ENCODE data around the gene ELK4.

ELK4 gene

DNA sequence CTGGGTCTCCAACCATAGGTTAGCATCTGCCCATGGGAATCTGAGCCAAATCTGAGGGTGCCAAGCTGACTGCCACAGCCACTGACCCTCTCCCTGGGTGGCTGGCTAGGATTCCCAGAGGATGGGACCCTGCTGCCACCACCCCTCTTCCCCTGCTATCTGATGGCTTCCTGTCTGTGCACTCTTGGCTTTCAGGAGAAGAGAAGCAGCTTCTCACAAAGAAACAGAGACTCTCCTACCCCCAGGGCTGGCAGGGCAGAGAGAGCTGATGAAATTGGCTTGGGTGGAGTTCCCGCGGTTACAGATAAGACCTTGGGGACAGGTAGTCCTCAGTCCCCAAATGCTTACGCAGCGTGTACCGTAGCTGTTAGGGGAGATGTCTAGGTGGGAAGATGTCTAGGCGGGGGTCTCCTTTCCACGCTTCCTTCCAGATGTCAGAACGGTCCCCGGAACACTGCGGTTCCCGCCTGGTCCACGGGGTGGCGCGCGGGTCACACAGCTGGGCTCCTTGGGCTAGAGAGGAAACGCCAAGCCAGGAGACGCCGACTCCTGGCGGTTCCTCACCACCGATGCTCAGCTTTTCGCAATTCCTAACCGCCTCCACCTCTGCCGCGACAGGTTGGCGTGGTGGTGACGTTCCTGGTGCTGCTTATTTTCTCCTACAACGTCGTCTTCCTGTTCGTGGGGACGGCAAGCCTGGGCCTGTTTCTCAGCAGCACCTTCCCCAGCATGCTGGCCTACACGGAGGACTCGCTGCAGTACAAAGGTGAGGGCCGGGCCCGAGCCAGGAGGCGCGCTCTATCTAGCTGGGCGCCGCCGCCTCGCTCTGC lies 40.1 kb downstream of the ELK4 start:
- Histone ChIP-seq H3K9me3 (no peaks in the 10 kb centered on the region), H3K4me2 (peak overlapping the region; percentile 90), H3K4me3 (peak overlapping the region; percentile 60), H4K20me1 (no peaks in the 10 kb centered on the region), H3K27ac (peak overlapping the region; percentile 42; the same call in 1 of the 2 replicates), H3K36me3 (no peaks in the 10 kb centered on the region), H3K4me1 (peaks cover 63% of the 10 kb centered on the region), H3K9ac (peak overlapping the region; percentile 54), H3K27me3 (no peaks in the 10 kb centered on the region)
- no peak for TF ChIP-seq Cebpa-rat (IDR thresholded peaks at IDR 0.05)

DNA sequence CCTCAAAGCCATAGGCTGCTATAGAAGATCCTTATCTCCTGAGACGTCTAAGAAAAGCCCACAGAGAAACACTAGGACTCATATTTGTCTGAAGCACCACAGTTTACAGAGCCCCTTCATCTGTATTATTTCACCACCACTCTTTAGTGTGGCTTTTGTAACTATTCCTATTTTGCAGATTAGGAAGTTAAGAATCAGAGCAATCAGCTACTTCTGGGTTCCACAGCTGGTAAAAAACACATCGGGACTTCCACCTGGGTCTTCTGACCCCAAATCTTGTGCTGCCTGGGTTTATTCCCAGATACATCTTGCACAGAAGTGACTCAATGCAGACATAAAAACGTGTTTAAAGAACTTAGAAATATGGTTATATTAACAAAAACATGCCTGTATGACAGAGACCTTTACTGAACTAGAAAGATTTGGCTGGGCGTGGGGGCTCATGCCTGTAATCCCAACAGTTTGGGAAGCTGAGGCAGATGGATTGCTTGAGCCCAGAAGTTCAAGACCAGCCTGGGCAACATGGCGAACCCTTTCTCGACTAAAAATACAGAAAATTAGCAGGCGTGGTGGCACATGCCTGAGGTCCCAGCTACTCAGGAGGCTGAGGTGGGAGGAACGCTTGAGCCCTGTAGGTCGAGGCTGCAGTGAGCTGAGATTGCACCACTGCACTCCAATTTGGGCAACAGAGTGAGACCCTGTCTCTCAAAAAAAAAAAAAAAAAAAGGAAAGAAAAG lies 40.9 kb downstream of the ELK4 start:
- no peaks in the 10 kb centered on the region for H3K36me3 ChIP-seq
- H3K4me1 ChIP-seq = peaks cover 63% of the 10 kb centered on the region
- peak overlapping the region; percentile 42; the same call in 1 of the 2 replicates for H3K27ac ChIP-seq
- H3K27me3 ChIP-seq = no peaks in the 10 kb centered on the region
- no peaks in the 10 kb centered on the region for H3K9me3 ChIP-seq
- H4K20me1 ChIP-seq = no peaks in the 10 kb centered on the region
- no peak overlapping the region; the same call in 1 of the 2 replicates for H3K4me3 ChIP-seq
- no peak for TF ChIP-seq Cebpa-rat (IDR thresholded peaks at IDR 0.05)
- peak overlapping the region; percentile 90 for H3K4me2 ChIP-seq
- H3K9ac ChIP-seq = no peak overlapping the region; the same call in 1 of the 2 replicates

DNA sequence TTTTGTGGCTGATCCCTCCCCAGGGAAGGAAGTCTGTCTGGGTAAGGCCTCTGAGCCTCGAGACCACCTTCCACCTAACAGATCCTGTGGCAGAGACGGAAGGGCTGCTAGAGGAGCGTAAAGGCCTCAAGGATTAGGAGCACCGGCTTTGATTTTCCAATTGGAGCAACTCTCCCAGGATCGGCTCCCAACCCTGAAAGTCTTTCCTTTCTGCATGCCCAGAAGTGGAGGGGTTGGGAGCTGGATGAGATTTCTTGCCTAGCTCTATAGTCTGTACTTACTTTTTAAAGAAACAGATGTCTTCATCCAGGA lies 41.4 kb downstream of the ELK4 start:
- H3K4me3 ChIP-seq = no peak overlapping the region
- no peaks in the 10 kb centered on the region for H3K9me3 ChIP-seq
- peak overlapping the region; percentile 10; the same call in 1 of the 2 replicates for H3K27ac ChIP-seq
- no peak for TF ChIP-seq Cebpa-rat (IDR thresholded peaks at IDR 0.05)
- H3K36me3 ChIP-seq = no peaks in the 10 kb centered on the region
- no peak overlapping the region for H3K9ac ChIP-seq
- H3K27me3 ChIP-seq = no peaks in the 10 kb centered on the region
- peaks cover 63% of the 10 kb centered on the region for H3K4me1 ChIP-seq
- H4K20me1 ChIP-seq = no peaks in the 10 kb centered on the region
- H3K4me2 ChIP-seq = peak overlapping the region; percentile 90

DNA sequence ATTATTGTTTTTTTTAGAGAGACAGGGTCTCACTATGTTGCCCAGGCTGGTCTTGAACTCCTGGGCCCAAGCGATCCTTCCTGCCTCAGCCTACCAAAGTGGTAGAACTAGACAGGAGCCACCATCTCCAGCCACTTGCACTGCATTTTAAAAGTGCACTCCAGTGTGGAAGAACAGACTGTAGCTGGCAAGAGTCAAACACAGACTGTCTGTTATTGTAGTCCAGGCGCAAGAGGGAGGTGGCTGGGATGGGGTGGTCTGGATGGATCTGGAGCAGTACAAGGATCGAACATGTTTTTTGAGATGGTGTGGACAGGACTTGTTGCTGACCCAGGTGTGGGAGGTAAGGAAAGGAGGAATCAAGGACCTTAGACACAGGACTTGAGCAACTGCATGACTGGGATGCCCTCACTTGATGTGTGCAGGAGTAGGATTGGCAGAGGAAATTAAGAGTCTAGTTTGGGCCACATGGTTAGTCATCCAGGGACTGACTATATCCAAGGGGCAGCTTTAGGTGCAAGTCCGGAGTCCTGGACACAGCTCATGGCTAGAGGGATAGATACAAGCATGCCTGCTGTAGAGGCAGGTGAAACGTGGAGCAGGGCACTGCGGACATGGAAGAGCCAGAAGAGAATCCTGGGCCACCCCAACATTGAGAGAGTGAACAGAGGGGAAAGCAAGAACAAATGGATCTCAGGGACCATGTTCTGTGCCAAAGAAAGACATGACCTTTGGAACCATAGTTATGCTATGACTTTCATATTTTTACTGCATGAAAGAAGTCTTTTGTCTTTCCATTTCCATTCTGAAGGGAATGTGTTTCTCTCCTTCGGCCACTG lies 42.0 kb downstream of the ELK4 start:
- TF ChIP-seq Cebpa-rat (IDR thresholded peaks at IDR 0.05) = no peak
- H3K4me3 ChIP-seq = no peak overlapping the region
- no peaks in the 10 kb centered on the region for H3K36me3 ChIP-seq
- no peaks in the 10 kb centered on the region for H4K20me1 ChIP-seq
- no peak overlapping the region for H3K9ac ChIP-seq
- H3K27me3 ChIP-seq = no peaks in the 10 kb centered on the region
- H3K4me2 ChIP-seq = 0 out of 2 replicates have a peak overlapping the region, but pooled peaks have one; percentile 90
- H3K27ac ChIP-seq = peak overlapping the region; percentile 10; the same call in 1 of the 2 replicates
- H3K9me3 ChIP-seq = no peaks in the 10 kb centered on the region
- peaks cover 57% of the 10 kb centered on the region for H3K4me1 ChIP-seq

DNA sequence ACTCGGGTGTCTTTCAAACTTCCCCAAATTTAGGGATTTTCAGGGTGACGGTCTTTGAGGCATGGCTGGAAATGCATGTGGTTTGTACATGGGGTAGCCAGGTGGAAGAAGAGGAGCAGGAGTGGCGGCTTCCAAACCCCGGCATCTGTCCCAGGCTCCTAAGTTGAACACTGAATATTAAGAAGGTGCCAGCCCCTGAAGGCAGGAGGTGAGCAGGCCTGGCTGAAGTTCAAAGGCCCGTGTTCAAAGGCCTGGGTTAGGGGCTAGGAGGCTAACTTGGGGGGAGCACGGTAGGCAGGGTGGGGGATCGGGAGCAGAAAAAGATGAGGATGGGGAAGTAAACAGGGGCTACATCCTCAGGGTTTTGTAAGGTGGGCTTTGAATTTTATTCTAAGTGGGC lies 42.8 kb downstream of the ELK4 start:
- Histone ChIP-seq H4K20me1 (no peaks in the 10 kb centered on the region), H3K4me1 (peaks cover 49% of the 10 kb centered on the region), H3K9ac (no peak overlapping the region), H3K27ac (no peak overlapping the region), H3K9me3 (no peaks in the 10 kb centered on the region), H3K27me3 (no peaks in the 10 kb centered on the region), H3K4me3 (no peak overlapping the region), H3K36me3 (no peaks in the 10 kb centered on the region), H3K4me2 (peak overlapping the region; percentile 42; the same call in 1 of the 2 replicates)
- TF ChIP-seq Cebpa-rat (IDR thresholded peaks at IDR 0.05) = no peak

DNA sequence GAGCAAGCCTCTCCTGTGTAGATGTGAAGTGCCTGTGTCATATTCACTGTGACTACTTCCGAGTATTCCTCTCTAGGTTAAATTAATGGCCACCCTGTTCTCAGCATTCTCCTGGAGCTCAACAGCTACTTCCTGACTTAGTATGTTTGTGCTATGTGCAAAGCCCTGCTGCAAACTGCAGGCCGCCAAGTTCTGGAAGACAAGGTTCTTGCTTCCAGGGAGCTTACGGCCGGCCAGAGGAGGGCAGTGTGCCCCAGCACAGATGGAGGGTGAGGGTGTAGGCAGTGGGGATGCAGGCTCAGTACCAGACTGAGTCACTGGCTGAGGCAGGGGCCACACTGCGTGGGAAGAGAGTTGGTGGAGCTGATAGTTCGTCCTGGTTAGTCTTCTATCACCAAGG lies 43.2 kb downstream of the ELK4 start:
- Histone ChIP-seq H3K9me3 (no peaks in the 10 kb centered on the region), H3K36me3 (no peaks in the 10 kb centered on the region), H3K9ac (no peak overlapping the region), H3K4me3 (no peak overlapping the region), H3K27ac (no peak overlapping the region), H4K20me1 (no peaks in the 10 kb centered on the region), H3K4me1 (peaks cover 48% of the 10 kb centered on the region), H3K27me3 (no peaks in the 10 kb centered on the region), H3K4me2 (peak overlapping the region; percentile 42)
- TF ChIP-seq Cebpa-rat (IDR thresholded peaks at IDR 0.05) = no peak

DNA sequence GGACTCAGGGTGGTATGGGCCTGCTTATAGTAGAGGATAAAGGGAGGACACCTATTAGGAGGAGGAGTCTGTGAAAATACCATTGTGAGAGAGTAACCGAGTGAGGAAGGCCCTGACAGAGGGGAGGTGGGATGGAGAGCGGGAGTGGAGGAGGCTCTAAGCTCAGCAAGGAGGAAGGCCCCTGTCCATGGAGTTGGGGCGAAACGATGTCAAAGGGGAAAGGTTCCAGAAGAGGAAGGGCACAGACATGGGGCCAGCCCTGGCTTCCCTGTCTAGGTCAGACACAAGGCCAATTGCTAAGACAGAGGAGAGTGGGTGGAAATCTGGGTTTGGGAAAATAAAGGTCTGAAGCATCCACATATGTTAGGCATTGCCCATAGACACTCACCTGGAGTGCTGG lies 44.2 kb downstream of the ELK4 start:
- H3K9me3 ChIP-seq = no peaks in the 10 kb centered on the region
- H3K9ac ChIP-seq = no peak overlapping the region
- no peak overlapping the region for H3K4me2 ChIP-seq
- no peak overlapping the region for H3K27ac ChIP-seq
- no peaks in the 10 kb centered on the region for H3K36me3 ChIP-seq
- H3K4me3 ChIP-seq = no peak overlapping the region
- peaks cover 48% of the 10 kb centered on the region for H3K4me1 ChIP-seq
- no peaks in the 10 kb centered on the region for H3K27me3 ChIP-seq
- no peak for TF ChIP-seq Cebpa-rat (IDR thresholded peaks at IDR 0.05)
- H4K20me1 ChIP-seq = no peaks in the 10 kb centered on the region

DNA sequence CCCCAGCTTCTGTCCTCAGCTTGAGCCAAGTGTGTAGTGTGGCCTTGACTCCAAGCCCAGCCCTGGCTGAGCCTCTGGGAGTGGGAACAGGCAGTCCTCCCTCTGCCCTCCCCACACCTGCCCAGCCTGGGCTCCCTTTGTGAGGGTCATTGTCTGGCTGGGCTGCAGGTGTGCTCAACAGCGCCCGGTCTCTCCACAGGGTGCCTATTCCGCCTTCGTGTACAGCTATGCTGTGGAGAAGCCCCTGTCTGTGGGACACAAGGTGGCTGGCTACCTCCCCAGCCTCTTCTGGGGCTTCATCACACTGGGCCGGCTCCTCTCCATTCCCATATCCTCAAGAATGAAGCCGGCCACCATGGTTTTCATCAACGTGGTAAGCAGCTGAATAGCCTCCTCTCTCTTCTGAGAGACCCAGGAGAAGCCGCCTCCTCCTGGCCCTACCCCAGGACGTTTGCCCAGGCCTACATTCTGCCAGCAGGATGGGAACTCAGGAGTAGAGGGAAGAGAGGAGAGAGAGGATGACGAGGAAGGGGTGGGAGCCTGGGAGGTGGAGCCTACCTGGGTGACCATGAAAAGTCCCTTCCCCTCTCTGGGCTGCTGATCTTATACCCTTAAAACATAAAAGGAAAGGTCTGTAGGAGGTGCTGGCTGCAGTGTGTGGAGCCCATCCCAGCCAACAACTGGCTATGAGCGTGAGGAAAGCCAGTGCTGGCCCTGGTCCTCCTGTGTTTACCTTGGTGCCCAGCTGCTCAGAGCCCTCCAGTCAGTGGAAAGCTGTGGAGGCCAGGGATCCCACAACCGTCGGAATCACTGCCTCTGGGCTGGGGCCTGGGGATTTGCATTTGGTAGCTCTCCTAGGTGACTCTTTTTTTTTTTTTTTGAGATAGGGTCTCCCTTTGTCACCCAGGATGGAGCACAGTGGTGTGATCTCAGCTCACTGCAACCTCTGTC lies 45.7 kb downstream of the ELK4 start:
- TF ChIP-seq Cebpa-rat (IDR thresholded peaks at IDR 0.05) = no peak
- Histone ChIP-seq H3K9me3 (no peaks in the 10 kb centered on the region), H3K4me3 (no peak overlapping the region), H3K36me3 (no peaks in the 10 kb centered on the region), H3K27me3 (no peaks in the 10 kb centered on the region), H3K27ac (no peak overlapping the region), H3K4me2 (no peak overlapping the region), H3K9ac (no peak overlapping the region), H4K20me1 (no peaks in the 10 kb centered on the region), H3K4me1 (peaks cover 50% of the 10 kb centered on the region)
